Measurements from ENCODE around the gene COLGALT1.

The COLGALT1 gene

GRCh38 chr19:17615889-17616685 is 60.6 kb downstream of the COLGALT1 start:
- peaks cover under 1 to 1% of the 10 kb centered on the region in 2 donors for H3K9me3 Mint-ChIP-seq
- peaks cover 13% of the 10 kb centered on the region for H3K4me1 Mint-ChIP-seq
- peak; percentile 27 for ATAC-seq
- H3K27me3 Mint-ChIP-seq = peaks cover 54% of the 10 kb centered on the region
- H3K4me3 Mint-ChIP-seq = peak overlapping the region; percentile 35 to 69
- H3K27ac Mint-ChIP-seq = no peak overlapping the region
- DNase-seq = no peak

GRCh38 chr19:17616686-17616960 is 61.2 kb downstream of the COLGALT1 start:
- H3K27me3 Mint-ChIP-seq = peaks cover 59% of the 10 kb centered on the region
- no peak overlapping the region for H3K27ac Mint-ChIP-seq
- peaks cover 6 to 7% of the 10 kb centered on the region in 2 donors for H3K9me3 Mint-ChIP-seq
- ATAC-seq (peak; percentile 16), DNase-seq (no peak)
- peak overlapping the region; percentile 35 to 69 for H3K4me3 Mint-ChIP-seq
- H3K4me1 Mint-ChIP-seq = peaks cover 13% of the 10 kb centered on the region

- Mint-ChIP-seq H3K4me3 (peak overlapping the region; percentile 35 to 69), H3K4me1 (peaks cover 13% of the 10 kb centered on the region), H3K27ac (no peak overlapping the region), H3K27me3 (peaks cover 62% of the 10 kb centered on the region), H3K9me3 (peaks cover 9 to 12% of the 10 kb centered on the region in 2 donors)
- no peak for DNase-seq
- ATAC-seq = peak; percentile 21
Observed at GRCh38 chr19:17616961-17617806, 61.7 kb downstream of the COLGALT1 start.

- ATAC-seq (no peak), DNase-seq (no peak)
- no peak overlapping the region for H3K27ac Mint-ChIP-seq
- H3K4me3 Mint-ChIP-seq = no peak overlapping the region
- H3K9me3 Mint-ChIP-seq = peaks cover 9 to 12% of the 10 kb centered on the region in 2 donors
- H3K4me1 Mint-ChIP-seq = peaks cover 13% of the 10 kb centered on the region
- peaks cover 62% of the 10 kb centered on the region for H3K27me3 Mint-ChIP-seq
Observed at GRCh38 chr19:17617807-17618192, 62.4 kb downstream of the COLGALT1 start.

GRCh38 chr19:17618281-17618903 is 62.9 kb downstream of the COLGALT1 start:
- ATAC-seq = no peak
- no peak overlapping the region for H3K4me3 Mint-ChIP-seq
- H3K27ac Mint-ChIP-seq = no peak overlapping the region
- H3K27me3 Mint-ChIP-seq = peaks cover 62% of the 10 kb centered on the region
- no peak for DNase-seq
- H3K9me3 Mint-ChIP-seq = peaks cover 9 to 12% of the 10 kb centered on the region in 2 donors
- H3K4me1 Mint-ChIP-seq = peaks cover 13% of the 10 kb centered on the region

GRCh38 chr19:17618936-17619335 is 63.5 kb downstream of the COLGALT1 start:
- ATAC-seq (no peak), DNase-seq (no peak)
- Mint-ChIP-seq H3K27ac (no peak overlapping the region), H3K4me1 (peaks cover 13% of the 10 kb centered on the region), H3K9me3 (peaks cover 9 to 12% of the 10 kb centered on the region in 2 donors), H3K27me3 (peaks cover 62% of the 10 kb centered on the region), H3K4me3 (no peak overlapping the region)

GRCh38 chr19:17620696-17621095 is 65.2 kb downstream of the COLGALT1 start:
- no peak for DNase-seq
- ATAC-seq = no peak
- H3K27me3 Mint-ChIP-seq = peaks cover 45% of the 10 kb centered on the region
- H3K4me1 Mint-ChIP-seq = peaks cover 13% of the 10 kb centered on the region
- peaks cover 9 to 12% of the 10 kb centered on the region in 2 donors for H3K9me3 Mint-ChIP-seq
- H3K27ac Mint-ChIP-seq = no peak overlapping the region
- H3K4me3 Mint-ChIP-seq = no peak overlapping the region

- H3K27me3 Mint-ChIP-seq = peaks cover 18% of the 10 kb centered on the region
- peaks cover 9 to 12% of the 10 kb centered on the region in 2 donors for H3K9me3 Mint-ChIP-seq
- H3K4me1 Mint-ChIP-seq = no peaks in the 10 kb centered on the region
- H3K4me3 Mint-ChIP-seq = no peak overlapping the region
- DNase-seq (no peak), ATAC-seq (no peak)
- H3K27ac Mint-ChIP-seq = no peak overlapping the region
Observed at GRCh38 chr19:17623224-17623935, 67.9 kb downstream of the COLGALT1 start.

GRCh38 chr19:17624314-17624991 is 69.0 kb downstream of the COLGALT1 start:
- no peak for DNase-seq
- peaks cover 10% of the 10 kb centered on the region for H3K27me3 Mint-ChIP-seq
- ATAC-seq = no peak
- peaks cover 9 to 12% of the 10 kb centered on the region in 2 donors for H3K9me3 Mint-ChIP-seq
- no peaks in the 10 kb centered on the region for H3K4me1 Mint-ChIP-seq
- peak overlapping the region in 1 of 2 donors; percentile 67 for H3K27ac Mint-ChIP-seq
- no peak overlapping the region for H3K4me3 Mint-ChIP-seq

GRCh38 chr19:17625043-17625442 is 69.6 kb downstream of the COLGALT1 start:
- peaks cover 9 to 12% of the 10 kb centered on the region in 2 donors for H3K9me3 Mint-ChIP-seq
- no peak overlapping the region for H3K4me3 Mint-ChIP-seq
- no peak overlapping the region for H3K27ac Mint-ChIP-seq
- ATAC-seq = no peak
- DNase-seq = no peak
- no peaks in the 10 kb centered on the region for H3K4me1 Mint-ChIP-seq
- H3K27me3 Mint-ChIP-seq = peaks cover 10% of the 10 kb centered on the region

- no peak overlapping the region for H3K27ac Mint-ChIP-seq
- ATAC-seq (no peak), DNase-seq (no peak)
- no peaks in the 10 kb centered on the region for H3K4me1 Mint-ChIP-seq
- H3K27me3 Mint-ChIP-seq = peaks cover 9% of the 10 kb centered on the region
- peaks cover 9 to 12% of the 10 kb centered on the region in 2 donors for H3K9me3 Mint-ChIP-seq
- H3K4me3 Mint-ChIP-seq = no peak overlapping the region
Observed at GRCh38 chr19:17625980-17626379, 70.5 kb downstream of the COLGALT1 start.

GRCh38 chr19:17626456-17627015 is 71.1 kb downstream of the COLGALT1 start:
- Mint-ChIP-seq H3K27ac (no peak overlapping the region), H3K27me3 (peaks cover 4% of the 10 kb centered on the region), H3K4me3 (no peak overlapping the region), H3K4me1 (no peaks in the 10 kb centered on the region), H3K9me3 (peaks cover 5 to 6% of the 10 kb centered on the region in 2 donors)
- no peak for DNase-seq
- no peak for ATAC-seq

GRCh38 chr19:17627161-17627560 is 71.7 kb downstream of the COLGALT1 start:
- ATAC-seq = no peak
- no peaks in the 10 kb centered on the region for H3K27me3 Mint-ChIP-seq
- H3K9me3 Mint-ChIP-seq = peaks cover 0 to under 1% of the 10 kb centered on the region in 2 donors
- no peak overlapping the region for H3K4me3 Mint-ChIP-seq
- no peak overlapping the region for H3K27ac Mint-ChIP-seq
- no peak for DNase-seq
- H3K4me1 Mint-ChIP-seq = no peaks in the 10 kb centered on the region

GRCh38 chr19:17627921-17628320 is 72.5 kb downstream of the COLGALT1 start:
- Mint-ChIP-seq H3K9me3 (no peaks in the 10 kb centered on the region), H3K4me3 (no peak overlapping the region), H3K4me1 (no peaks in the 10 kb centered on the region), H3K27me3 (no peaks in the 10 kb centered on the region), H3K27ac (no peak overlapping the region)
- ATAC-seq (no peak), DNase-seq (no peak)

Data from stimulated activated naive CD8-positive, alpha-beta T cell treated with anti-CD3 and anti-CD28 coated beads, Interleukin-15, amount 100 ng/mL, for 72 hours (primary cell).